Neural progenitor cell (in vitro differentiated cells): ENCODE results near the gene KLHL40.

ENCODE experiments used
- CTCF ChIP-seq: fragments of 200-600 bp; sonication (generic); IDR thresholded peaks from 2 replicates; pipeline ENCODE4 v1.5.1; 2017; ENCODE audit warnings: antibody characterized with exemption, mild to moderate bottlenecking
- EZH2 ChIP-seq: fragments of 200-600 bp; sonication (generic); IDR thresholded peaks from 2 replicates; pipeline ENCODE4 v1.6.1; 2017; ENCODE audit warnings: antibody characterized with exemption, mild to moderate bottlenecking, moderate library complexity
- EZH2phosphoT487 ChIP-seq: fragments of 200-600 bp; sonication (generic); IDR thresholded peaks from 2 replicates; pipeline ENCODE4 v1.6.1; 2017; ENCODE audit warnings: antibody characterized with exemption

GRCh38 chr3:42694366-42694765, 9.0 kb downstream of the KLHL40 start:
- TF ChIP-seq CTCF = no peak
- no peak for TF ChIP-seq EZH2
- TF ChIP-seq EZH2phosphoT487 = no peak
